Heart left ventricle (tissue), 16 donors: ENCODE data around the gene LTF. TPM values are rescaled to one million over a fixed set of nuclear protein-coding genes. Genes with fewer than 3 reads are reported as not detected.

ENCODE experiments used
- ATAC-seq, 4 donors: fragments of 200-7000 bp; cut with Tn5 transposase; one replicate each; pipeline ENCODE4 v1.9.1; 2020 to 2022; ENCODE audit warnings: moderate library complexity in 4 of 4, mild to moderate bottlenecking in 3 of 4, moderate number of reproducible peaks in 1 of 4
- DNase-seq, 5 donors: peaks; one replicate each; pipeline ENCODE4 v3.0.0-alpha.2; 2020
- H3K27ac ChIP-seq, 12 donors: fragments of 200-600 bp; sonication (generic) in 4 of 12; one replicate each; pipeline versions ENCODE4 v1.5.0 to v1.8.0; 2016 to 2022; ENCODE audit warnings: mild to moderate bottlenecking in 2 of 12
- H3K27me3 ChIP-seq, 9 donors: fragments of 200-600 bp; sonication (generic) in 2 of 9; one replicate each; pipeline versions ENCODE4 v1.5.1 to v1.8.0; 2016 to 2022; ENCODE audit warnings: mild to moderate bottlenecking in 3 of 9
- H3K36me3 ChIP-seq, 9 donors: fragments of 200-600 bp; sonication (generic) in 2 of 9; one replicate each; pipeline versions ENCODE4 v1.5.0 to v1.8.0; 2018 to 2022; ENCODE audit warnings: mild to moderate bottlenecking in 2 of 9
- H3K4me1 ChIP-seq, 12 donors: fragments of 200-600 bp; sonication (generic) in 4 of 12; one replicate each; pipeline versions ENCODE4 v1.5.0 to v1.8.0; 2016 to 2022; ENCODE audit warnings: mild to moderate bottlenecking in 3 of 12
- H3K4me3 ChIP-seq, 12 donors: fragments of 200-600 bp; sonication (generic) in 4 of 12; one replicate each; pipeline versions ENCODE4 v1.5.0 to v1.8.0; 2017 to 2022; ENCODE audit warnings: mild to moderate bottlenecking in 9 of 12, moderate library complexity in 4 of 12
- H3K9me3 ChIP-seq, 12 donors: fragments of 200-600 bp; sonication (generic) in 4 of 12; one replicate each; pipeline versions ENCODE4 v1.5.0 to v1.8.0; 2016 to 2022; ENCODE audit warnings: mild to moderate bottlenecking in 1 of 12
- CTCF ChIP-seq, 12 donors: fragments of 200-600 bp; sonication (generic) in 4 of 12; IDR thresholded peaks; one replicate each; pipeline versions ENCODE4 v1.5.0 to v1.8.0; 2018 to 2022; ENCODE audit warnings: antibody characterized with exemption in 12 of 12, mild to moderate bottlenecking in 5 of 12
- POLR2A ChIP-seq, 2 donors: fragments of 450-650 bp; IDR thresholded peaks; one replicate each; pipeline ENCODE4 v1.6.1; 2017; ENCODE audit warnings: antibody characterized with exemption in 2 of 2, mild to moderate bottlenecking in 2 of 2, moderate library complexity in 2 of 2
- WGBS, 4 donors: extraction: QIAGEN DNeasy Blood & Tissue Kit in 2 of 4; methylation state at CpG; one replicate each; pipeline versions ENCODE4 v1.1.5 to v1.1.7; 2013 to 2018; 5-methylcytosine and 5-hydroxymethylcytosine counted together
- intact Hi-C, 10 donors: fragments of 100-400 bp; cut with DNase I; formaldehyde crosslinking; loops; one replicate each; pipeline versions ENCODE4 v1.11.1 to v1.14.2; 2022
- polyA plus RNA-seq, 2 donors: library from polyadenylated mRNA; stranded (reverse); fragments of 200-250 nt; gene quantifications; one replicate each; pipeline ENCODE4 v1.2.3, GENCODE V29; 2013
- total RNA-seq, 9 donors: library from RNA; depleted of rRNA in 2 of 9; stranded (reverse); fragments of >200 nt in 2 of 9; fragmentation: NEBNext Ultra II Directional in 3 of 9; extraction: Animal tissue kit (Norgen Biotek cat#: 25700) in 3 of 9; gene quantifications; one replicate each; pipeline versions ENCODE4 v1.1.0 to v1.2.4, GENCODE V29; 2016 to 2023
- donor health status: ischemic (EF 13 %, LVEDD 7.1; RV severe dilation, severe dysfunction).
- donor health status: healthy with polysubstance abuse.
- donor health status: DM: no; HTN: yes; CAD: no.
- donor health status: DM: no; HTN: no; CAD: no.
- donor health status: ischemic (EF 25% LVEDD 6.9; RV normal size, moderate dysfunction).
- donor health status: ischemic (EF 25% LVEDD 5.7; RV mildly dilated, moderate dysfunction).
- donor health status: healthy.
- donor health status: DM: yes; HTN: yes; CAD: no.
- donor health status: ischemic (EF 35%, LVEDD 5.7; RV mildly dilated, moderate dysfunction).
- donor health status: nonischemic (EF 11% LVEDD 7.7; RV severe dilation, severe dysfunction).
- donor health status: DM: yes; HTN: yes; CAD: no.
- donor health status: PGD.
- donor health status: ischemic (EF 29% LVEDD 5.4; RV normal size, mild dysfunction).
- donor health status: nonischemic (EF 23%, LVEDD 6.1; RV moderate dilation, normal function).

LTF gene
- total and polyA plus RNA-seq, 11 donors: 1.6 to 10.6 (median 3.0) TPM

DNA sequence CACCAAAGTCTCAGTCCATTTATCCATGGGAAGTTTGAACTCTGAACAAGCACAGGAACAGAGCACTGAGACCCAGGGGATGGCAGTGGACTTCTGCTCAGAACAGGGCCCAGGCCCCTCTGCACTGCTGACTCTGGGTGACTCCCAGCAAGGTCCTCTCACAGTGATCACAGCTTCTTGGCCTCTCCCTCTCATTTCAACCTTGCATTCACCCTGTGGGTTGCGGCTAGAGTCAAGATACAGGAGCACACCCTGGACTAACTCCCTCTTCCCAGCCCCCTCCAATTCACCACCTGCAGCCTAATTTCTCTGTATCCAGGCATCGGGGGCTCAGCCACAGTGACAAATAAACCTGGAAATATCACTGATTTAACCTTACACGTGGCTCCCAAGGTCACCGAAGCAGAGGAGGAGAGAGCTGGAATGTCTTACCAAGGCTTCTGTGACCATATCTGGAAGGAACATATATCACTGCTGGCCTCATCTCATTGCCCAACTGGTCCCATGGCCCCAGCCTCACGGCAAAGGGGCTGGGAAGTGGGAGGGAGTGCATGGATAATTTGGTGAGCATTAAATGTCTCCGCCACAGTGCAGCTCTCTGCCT, 34.3 kb upstream of the LTF start:
- TF ChIP-seq CTCF (IDR thresholded peaks at IDR 0.05) (no peak), POLR2A (IDR thresholded peaks at IDR 0.05) (no peak)
- Histone ChIP-seq H3K36me3 (no peaks in the 10 kb centered on the region), H3K27me3 (no peaks in the 10 kb centered on the region), H3K27ac (no peak overlapping the region), H3K9me3 (no peaks in the 10 kb centered on the region), H3K4me1 (peaks cover 0 to 33% (median 5%) of the 10 kb centered on the region in 12 donors), H3K4me3 (no peak overlapping the region)
- 60 to 66% (median 65%) methylated on average over 6 of the region's 6 CpGs for WGBS, 4 donors
- intact Hi-C loops: loop anchor here in 1 of 10 donors (5.0 kb wide), 1 partner anchor 53 kb away; no protein-coding TSS in a partner anchor
- no peak for DNase-seq
- peak in 2 of 4 donors; percentile 23 to 53 for ATAC-seq

DNA sequence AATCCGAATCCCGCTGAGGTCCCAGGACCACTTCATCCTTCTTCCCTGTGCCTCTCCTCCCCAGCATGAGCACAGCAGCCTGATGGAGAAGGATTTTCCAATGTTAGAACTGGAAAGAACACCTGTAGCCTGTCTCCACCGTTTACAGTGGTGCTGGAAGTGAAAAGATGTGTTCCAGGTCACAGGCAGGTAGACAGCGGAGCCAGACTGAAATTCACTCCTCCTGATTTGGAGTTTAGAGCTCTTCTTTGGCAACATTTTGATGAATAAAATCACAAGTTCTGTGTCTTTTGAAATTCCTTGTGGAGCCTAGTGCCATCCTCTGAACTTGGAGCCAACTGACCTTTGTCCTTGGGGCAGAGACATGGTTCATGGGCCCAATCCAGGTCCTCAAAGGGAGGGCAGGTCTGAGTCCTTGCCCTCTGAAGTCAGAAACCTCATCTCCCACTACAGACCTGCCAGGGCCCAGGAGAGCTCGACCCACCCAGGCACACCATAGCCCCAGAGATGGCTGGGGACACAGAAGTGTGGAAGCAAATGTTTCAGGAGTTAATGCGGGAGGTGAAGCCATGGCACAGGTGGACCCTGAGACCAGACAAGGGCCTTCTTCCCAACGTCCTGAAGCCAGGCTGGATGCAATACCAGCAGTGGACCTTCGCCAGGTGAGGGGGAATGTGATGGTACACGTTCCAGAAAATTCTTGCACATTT, 33.0 kb upstream of the LTF start, which contains the start of gene RTP3:
RTP3 (plus strand) TSS at position 421 of the 710 bp plus-strand sequence; CDS start at position 508, 87 bp downstream.
- ATAC-seq (no peak), DNase-seq (no peak)
- WGBS, 4 donors: 81 to 86% (median 82%) methylated on average over 9 of the region's 9 CpGs
- H3K9me3 ChIP-seq: no peaks in the 10 kb centered on the region
- H3K27ac ChIP-seq: no peak within 1 kb of the TSS
- no peak within 1 kb of the TSS for H3K4me3 ChIP-seq
- H3K36me3 ChIP-seq: no peaks in the 10 kb centered on the region
- TF ChIP-seq POLR2A (IDR thresholded peaks at IDR 0.05) (no peak), CTCF (IDR thresholded peaks at IDR 0.05) (no peak)
- H3K4me1 ChIP-seq: peaks cover 0 to 29% (median 5%) of the 10 kb centered on the region in 12 donors
- intact Hi-C loops: loop anchor here in 1 of 10 donors (5.0 kb wide), 1 partner anchor 55 kb away; no protein-coding TSS in a partner anchor
- H3K27me3 ChIP-seq: no peaks in the 10 kb centered on the region

- Histone ChIP-seq H3K27me3 (no peaks in the 10 kb centered on the region), H3K4me1 (peaks cover 0 to 25% (median 5%) of the 10 kb centered on the region in 12 donors), H3K36me3 (no peaks in the 10 kb centered on the region), H3K27ac (no peak overlapping the region), H3K9me3 (no peaks in the 10 kb centered on the region), H3K4me3 (no peak overlapping the region)
- intact Hi-C loops: loop anchor here in 1 of 10 donors (5.0 kb wide), 1 partner anchor 55 kb away; no protein-coding TSS in a partner anchor
- 55 to 66% (median 64%) methylated on average over 9 of the region's 9 CpGs for WGBS, 4 donors
- ATAC-seq: peak in 1 of 4 donors; percentile 12
- TF ChIP-seq CTCF (IDR thresholded peaks at IDR 0.05) (peak in 8 of 12 donors; percentile 8 to 38 (median 24)), POLR2A (IDR thresholded peaks at IDR 0.05) (no peak)
- no peak for DNase-seq
Observed at GRCh38 chr3:46496746-46497555, 32.2 kb upstream of the LTF start.
